Fibroblast of skin of right quadriceps (primary cell): Measurements from ENCODE around the gene MAGEB16.

Source experiments
- DNase-seq: peaks from one replicate; pipeline ENCODE4 v3.0.0-alpha.2; 2013

The MAGEB16 gene

GRCh38 chrX:35798042-35798441 lies at the start of gene MAGEB16:
Gene MAGEB16 (plus strand): TSS chrX:35798342. CDS start chrX:35802197, 3,855 bp downstream.
- DNase-seq: no peak

GRCh38 chrX:35773958-35774564 lies 24.1 kb upstream of the MAGEB16 start:
- DNase-seq: no peak

GRCh38 chrX:35785075-35785474 lies 13.1 kb upstream of the MAGEB16 start:
- no peak for DNase-seq

- no peak for DNase-seq
These were observed 11.9 kb upstream of the MAGEB16 start for GRCh38 chrX:35786271-35786670.

- no peak for DNase-seq
These were observed 10.3 kb upstream of the MAGEB16 start for GRCh38 chrX:35787867-35788266.

GRCh38 chrX:35800474-35800873 lies 2.3 kb downstream of the MAGEB16 start:
- no peak for DNase-seq

- no peak for DNase-seq
These were observed 11.6 kb downstream of the MAGEB16 start for GRCh38 chrX:35809781-35810180.

GRCh38 chrX:35819241-35819640 lies 21.1 kb downstream of the MAGEB16 start:
- no peak for DNase-seq

- no peak for DNase-seq
These were observed 28.4 kb downstream of the MAGEB16 start for GRCh38 chrX:35826503-35826902.

GRCh38 chrX:35829501-35829900 lies 31.4 kb downstream of the MAGEB16 start:
- no peak for DNase-seq

GRCh38 chrX:35841872-35842271 lies 43.7 kb downstream of the MAGEB16 start:
- no peak for DNase-seq

GRCh38 chrX:35842674-35843073 lies 44.5 kb downstream of the MAGEB16 start:
- DNase-seq: no peak

GRCh38 chrX:35847736-35848135 lies 49.6 kb downstream of the MAGEB16 start:
- no peak for DNase-seq
